Skeletal muscle tissue (tissue), 4 donors: ENCODE results near the gene SLC28A3. TPM values are rescaled to one million over a fixed set of nuclear protein-coding genes. Genes with fewer than 3 reads are reported as not detected.

Source experiments
- H3K27ac ChIP-seq: one replicate; pipeline ENCODE4 v1.7.0; 2013; ENCODE audit warnings: mild to moderate bottlenecking, low read depth, low read length, inconsistent platforms
- H3K27me3 ChIP-seq, 3 donors: one replicate each; pipeline ENCODE4 v1.7.0; 2013; ENCODE audit warnings: low read length in 3 of 3; ENCODE audit not compliant: control insufficient read depth in 3 of 3, insufficient read depth in 3 of 3
- H3K36me3 ChIP-seq, 3 donors: one replicate each; pipeline ENCODE4 v1.7.0; 2013; ENCODE audit warnings: low read length in 3 of 3; ENCODE audit not compliant: control insufficient read depth in 3 of 3, insufficient read depth in 3 of 3
- H3K4me1 ChIP-seq, 3 donors: one replicate each; pipeline ENCODE4 v1.7.0; 2013; ENCODE audit warnings: low read length in 3 of 3, mild to moderate bottlenecking in 3 of 3; ENCODE audit not compliant: control insufficient read depth in 3 of 3, insufficient read depth in 3 of 3
- H3K4me3 ChIP-seq, 3 donors: one replicate each; pipeline ENCODE4 v1.7.0; 2013; ENCODE audit warnings: low read length in 3 of 3
- H3K9ac ChIP-seq, 3 donors: one replicate each; pipeline ENCODE4 v1.7.0; 2013; ENCODE audit warnings: low read length in 3 of 3, mild to moderate bottlenecking in 3 of 3, moderate library complexity in 2 of 3, low read depth in 1 of 3
- H3K9me3 ChIP-seq, 3 donors: one replicate each; pipeline ENCODE4 v1.7.0; 2013; ENCODE audit warnings: low read length in 3 of 3; ENCODE audit not compliant: control insufficient read depth in 3 of 3
- total RNA-seq: library from RNA; depleted of rRNA; stranded (reverse); fragments of >200 nt; gene quantifications from one replicate; pipeline ENCODE4 v1.2.3, GENCODE V29; 2014
- donor health status: Osteomylitis.

SLC28A3 gene
- total RNA-seq, 1 donor from 2014 or later, result not detected

DNA sequence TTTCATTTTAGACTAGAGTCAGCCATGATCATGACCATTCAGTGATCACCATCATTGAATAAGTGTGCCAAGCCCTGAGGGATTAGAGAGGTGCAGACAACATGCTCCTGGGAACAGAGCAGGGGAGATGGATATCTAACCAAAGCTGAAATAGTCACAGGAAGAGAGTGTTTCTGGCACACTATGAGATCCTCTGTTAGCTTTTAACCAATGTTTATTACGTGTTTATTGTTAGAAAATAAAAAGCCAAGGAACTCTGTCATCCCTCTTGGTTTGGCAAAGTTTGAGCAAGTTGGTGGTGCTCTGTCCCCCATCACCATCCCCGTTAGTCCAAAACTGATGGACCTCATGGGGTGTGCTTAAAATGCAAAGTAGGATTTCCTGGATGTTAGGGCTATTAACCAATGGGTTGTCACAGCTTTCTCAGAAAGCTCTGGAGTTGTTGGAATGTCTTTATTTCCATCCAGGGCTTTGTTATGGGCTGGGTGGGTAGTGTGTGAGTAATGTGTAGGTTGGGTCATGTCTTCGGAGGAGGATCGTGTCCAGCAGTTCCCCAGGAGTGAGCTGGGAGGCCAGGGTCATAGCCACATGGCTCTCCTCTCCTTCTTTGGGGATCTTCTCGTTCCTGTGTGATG is 34.9 kb downstream of the SLC28A3 start:
- Histone ChIP-seq H3K4me1 (peaks cover 0 to 8% (median 0%) of the 10 kb centered on the region in 3 donors), H3K27me3 (no peaks in the 10 kb centered on the region), H3K9ac (no peak overlapping the region), H3K27ac (no peak overlapping the region), H3K9me3 (no peaks in the 10 kb centered on the region), H3K4me3 (no peak overlapping the region), H3K36me3 (no peaks in the 10 kb centered on the region)

DNA sequence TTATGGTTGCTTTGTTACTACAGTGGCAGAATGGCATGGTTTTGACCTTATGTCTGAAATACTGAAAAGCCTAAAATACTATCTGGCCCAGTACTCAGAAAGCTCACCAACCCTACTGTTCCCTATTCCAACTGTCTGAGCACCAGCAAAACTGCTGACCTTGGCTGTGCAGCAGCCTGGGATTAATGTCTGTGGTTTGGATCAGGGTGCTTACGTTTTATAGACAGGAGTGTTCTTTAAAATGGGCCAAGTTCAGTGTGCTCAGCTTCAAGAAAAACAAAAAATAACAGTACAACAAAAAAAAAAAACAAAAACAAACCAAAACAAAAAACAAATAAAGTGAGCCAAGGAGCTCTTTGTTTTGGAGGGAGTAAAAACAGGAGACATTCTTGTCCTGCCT is 36.4 kb downstream of the SLC28A3 start:
- no peaks in the 10 kb centered on the region for H3K36me3 ChIP-seq
- no peaks in the 10 kb centered on the region for H3K27me3 ChIP-seq
- H3K4me3 ChIP-seq, result no peak overlapping the region
- peaks cover 0 to 8% (median 0%) of the 10 kb centered on the region in 3 donors for H3K4me1 ChIP-seq
- no peaks in the 10 kb centered on the region for H3K9me3 ChIP-seq
- H3K27ac ChIP-seq, result no peak overlapping the region
- no peak overlapping the region for H3K9ac ChIP-seq

DNA sequence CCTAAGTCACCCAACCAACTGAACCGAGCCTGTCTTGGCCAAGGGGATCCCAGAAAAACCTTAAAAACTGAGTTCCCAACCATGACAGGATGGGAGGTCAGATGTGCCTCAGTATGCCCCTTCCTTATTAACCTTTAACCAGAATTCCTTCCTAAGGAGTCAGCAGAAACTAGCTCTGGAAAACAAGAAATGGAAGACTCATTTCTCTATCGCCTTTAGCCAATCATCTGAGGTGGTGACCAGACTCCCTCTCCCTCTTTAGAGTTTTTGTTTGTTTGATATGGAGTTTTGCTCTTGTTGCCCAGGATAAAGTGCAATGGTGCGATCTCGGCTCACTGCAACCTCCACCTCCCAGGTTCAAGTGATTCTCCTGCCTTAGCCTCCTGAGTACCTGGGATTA is 37.5 kb downstream of the SLC28A3 start:
- H3K4me3 ChIP-seq, result no peak overlapping the region
- H3K27ac ChIP-seq, result no peak overlapping the region
- H3K9me3 ChIP-seq, result no peaks in the 10 kb centered on the region
- no peaks in the 10 kb centered on the region for H3K27me3 ChIP-seq
- peaks cover 0 to 8% (median 0%) of the 10 kb centered on the region in 3 donors for H3K4me1 ChIP-seq
- no peaks in the 10 kb centered on the region for H3K36me3 ChIP-seq
- no peak overlapping the region for H3K9ac ChIP-seq

DNA sequence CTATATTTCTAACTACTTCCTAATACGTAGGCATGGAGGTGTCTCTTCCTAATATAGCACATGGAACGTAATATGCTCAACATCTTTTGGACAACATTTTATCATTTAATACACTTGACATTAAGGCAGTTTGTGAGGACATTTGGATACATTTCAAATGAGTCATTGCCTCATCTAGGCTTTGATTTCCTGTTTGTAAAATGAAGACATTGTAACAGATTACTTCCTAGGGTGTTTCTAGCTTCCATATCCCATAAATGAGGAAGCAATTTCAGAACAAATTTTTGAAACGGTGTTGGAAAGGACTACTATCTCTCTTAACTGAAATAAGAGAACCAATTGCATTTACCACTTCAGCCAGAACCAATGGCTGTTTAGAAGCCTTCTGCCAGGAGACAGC is 38.7 kb downstream of the SLC28A3 start:
- no peak overlapping the region for H3K4me3 ChIP-seq
- no peak overlapping the region for H3K27ac ChIP-seq

DNA sequence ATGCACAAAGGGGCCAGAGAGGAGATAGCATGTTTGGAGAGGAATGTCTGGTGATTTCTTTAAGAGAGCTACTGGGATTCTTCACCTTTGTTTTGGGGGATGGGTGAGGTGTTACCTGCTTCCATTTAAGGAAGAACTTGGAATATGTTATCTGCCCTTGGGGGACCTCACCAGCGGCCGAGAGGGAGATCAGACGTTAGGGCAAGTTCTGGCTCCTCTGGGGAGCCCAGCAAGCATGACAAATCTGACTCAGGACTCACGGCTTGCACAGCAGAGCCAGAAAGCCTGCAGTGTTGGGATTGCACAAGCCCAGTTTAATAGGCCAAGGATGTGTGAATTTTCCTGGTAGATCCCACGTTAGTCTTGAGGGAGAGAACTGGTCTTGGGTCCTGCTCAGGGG is 40.3 kb downstream of the SLC28A3 start:
- Histone ChIP-seq H3K36me3 (no peaks in the 10 kb centered on the region), H3K27me3 (no peaks in the 10 kb centered on the region), H3K9ac (no peak overlapping the region), H3K4me3 (no peak overlapping the region), H3K27ac (no peak overlapping the region), H3K9me3 (no peaks in the 10 kb centered on the region), H3K4me1 (peaks cover 0 to 8% (median 0%) of the 10 kb centered on the region in 3 donors)

More for the DNA sequence above, 38.7 kb downstream of the SLC28A3 start:
- H3K9me3 ChIP-seq, result no peaks in the 10 kb centered on the region
- H3K27me3 ChIP-seq, result no peaks in the 10 kb centered on the region
- no peak overlapping the region for H3K9ac ChIP-seq
- peaks cover 0 to 8% (median 0%) of the 10 kb centered on the region in 3 donors for H3K4me1 ChIP-seq
- H3K36me3 ChIP-seq, result no peaks in the 10 kb centered on the region

DNA sequence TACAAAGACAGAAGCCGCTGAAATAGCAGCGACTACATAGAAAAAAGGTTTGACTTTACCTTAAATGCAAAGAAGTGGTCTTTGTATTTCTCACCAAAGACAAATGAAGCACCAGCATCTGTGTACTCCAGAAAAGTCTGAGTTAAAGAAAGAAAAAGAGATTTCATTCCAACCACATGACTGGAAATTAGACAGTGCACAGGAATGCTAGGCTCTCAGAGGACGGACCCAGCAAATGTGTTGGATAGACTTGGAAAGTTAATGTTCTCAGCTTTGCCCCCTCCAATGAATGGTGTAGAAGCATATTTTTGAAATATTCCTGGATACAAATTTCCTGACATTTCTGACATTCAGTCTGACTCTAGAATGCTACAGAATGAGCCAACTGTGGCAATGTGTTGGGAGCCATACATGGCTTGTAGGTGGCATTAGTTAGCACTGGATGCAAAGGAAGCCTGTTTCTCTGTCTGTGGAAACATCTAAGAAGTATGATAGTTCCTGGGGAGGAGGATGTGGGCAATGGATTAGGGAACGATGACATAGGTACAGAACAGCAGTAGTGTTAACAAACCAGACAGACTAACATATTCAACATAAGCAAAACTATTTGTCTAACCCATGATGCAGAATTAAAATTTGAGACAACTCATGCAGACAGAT is 43.3 kb downstream of the SLC28A3 start:
- H3K9me3 ChIP-seq, result no peaks in the 10 kb centered on the region
- no peaks in the 10 kb centered on the region for H3K27me3 ChIP-seq
- H3K4me3 ChIP-seq, result no peak overlapping the region
- H3K4me1 ChIP-seq, result no peaks in the 10 kb centered on the region
- H3K9ac ChIP-seq, result no peak overlapping the region
- no peak overlapping the region for H3K27ac ChIP-seq
- H3K36me3 ChIP-seq, result no peaks in the 10 kb centered on the region

DNA sequence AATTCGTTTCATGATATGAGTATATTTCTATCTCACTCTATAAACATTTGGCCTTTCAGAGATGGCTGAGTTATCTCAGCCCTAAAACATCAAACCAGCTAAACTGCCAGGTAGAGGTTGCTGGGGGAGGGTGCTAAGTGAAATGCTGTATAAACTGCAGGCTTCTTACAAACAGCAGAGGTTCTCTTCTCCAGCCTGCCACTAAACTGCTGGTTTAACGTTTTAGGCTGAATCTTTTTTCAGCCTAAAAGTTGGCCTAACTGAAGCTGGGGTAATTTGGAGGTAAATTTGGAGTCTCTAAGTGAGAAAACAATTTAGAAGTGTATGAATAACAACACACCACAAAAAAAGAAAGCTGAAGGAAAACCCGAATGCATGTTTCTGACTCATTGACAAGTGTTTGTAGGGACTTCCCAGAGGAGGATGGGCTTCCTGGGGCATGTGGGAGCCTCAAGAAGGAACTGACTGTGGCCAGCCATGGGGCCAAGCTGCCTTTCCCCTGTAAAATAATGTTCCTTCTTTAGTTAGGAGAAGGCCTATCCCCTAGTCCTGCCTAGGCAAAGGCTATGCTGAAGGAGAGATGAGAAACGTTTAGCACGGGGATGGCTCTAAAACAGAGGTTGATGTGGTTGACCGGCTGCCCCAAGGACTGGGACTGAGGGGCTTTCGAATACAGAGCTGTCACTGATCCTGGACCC is 44.3 kb downstream of the SLC28A3 start:
- Histone ChIP-seq H3K4me1 (no peaks in the 10 kb centered on the region), H3K36me3 (no peaks in the 10 kb centered on the region), H3K9ac (no peak overlapping the region), H3K27ac (no peak overlapping the region), H3K9me3 (no peaks in the 10 kb centered on the region), H3K27me3 (no peaks in the 10 kb centered on the region), H3K4me3 (no peak overlapping the region)

DNA sequence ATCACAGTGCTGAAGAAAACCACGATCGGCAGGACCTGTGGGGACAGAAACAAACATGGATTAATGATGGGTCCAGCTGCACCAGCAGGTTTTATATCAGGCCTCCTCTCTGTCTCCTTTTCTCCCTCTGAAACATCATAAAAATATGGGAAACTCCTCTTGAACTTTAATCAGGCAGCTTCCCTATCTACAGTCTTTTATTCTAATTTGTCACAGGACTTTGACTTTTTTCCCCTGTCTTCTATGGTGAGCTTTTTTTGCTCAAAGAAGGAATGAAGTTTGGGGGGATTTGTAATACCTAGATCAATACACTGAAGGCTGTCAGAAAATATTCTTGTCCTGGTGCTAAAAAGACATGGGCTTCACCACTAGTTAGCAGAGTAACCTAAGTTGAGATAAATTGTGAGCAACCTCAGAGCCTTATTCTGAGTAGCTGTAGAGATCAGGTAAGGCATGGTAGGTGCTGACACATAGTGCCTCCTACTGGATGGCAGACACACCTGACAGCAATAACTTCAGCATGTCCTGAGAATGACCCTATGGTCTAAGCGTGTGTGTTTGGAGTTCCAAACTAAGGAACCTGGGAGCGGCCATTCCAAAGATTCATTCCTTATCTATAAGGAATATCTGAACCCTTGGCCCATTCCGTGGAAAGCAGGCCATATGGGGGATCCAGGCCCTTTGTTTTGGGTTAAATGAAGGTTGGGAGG is 46.2 kb downstream of the SLC28A3 start:
- H3K27me3 ChIP-seq, result no peaks in the 10 kb centered on the region
- H3K9me3 ChIP-seq, result no peaks in the 10 kb centered on the region
- no peaks in the 10 kb centered on the region for H3K4me1 ChIP-seq
- H3K36me3 ChIP-seq, result no peaks in the 10 kb centered on the region
- H3K4me3 ChIP-seq, result no peak overlapping the region
- no peak overlapping the region for H3K9ac ChIP-seq
- no peak overlapping the region for H3K27ac ChIP-seq

DNA sequence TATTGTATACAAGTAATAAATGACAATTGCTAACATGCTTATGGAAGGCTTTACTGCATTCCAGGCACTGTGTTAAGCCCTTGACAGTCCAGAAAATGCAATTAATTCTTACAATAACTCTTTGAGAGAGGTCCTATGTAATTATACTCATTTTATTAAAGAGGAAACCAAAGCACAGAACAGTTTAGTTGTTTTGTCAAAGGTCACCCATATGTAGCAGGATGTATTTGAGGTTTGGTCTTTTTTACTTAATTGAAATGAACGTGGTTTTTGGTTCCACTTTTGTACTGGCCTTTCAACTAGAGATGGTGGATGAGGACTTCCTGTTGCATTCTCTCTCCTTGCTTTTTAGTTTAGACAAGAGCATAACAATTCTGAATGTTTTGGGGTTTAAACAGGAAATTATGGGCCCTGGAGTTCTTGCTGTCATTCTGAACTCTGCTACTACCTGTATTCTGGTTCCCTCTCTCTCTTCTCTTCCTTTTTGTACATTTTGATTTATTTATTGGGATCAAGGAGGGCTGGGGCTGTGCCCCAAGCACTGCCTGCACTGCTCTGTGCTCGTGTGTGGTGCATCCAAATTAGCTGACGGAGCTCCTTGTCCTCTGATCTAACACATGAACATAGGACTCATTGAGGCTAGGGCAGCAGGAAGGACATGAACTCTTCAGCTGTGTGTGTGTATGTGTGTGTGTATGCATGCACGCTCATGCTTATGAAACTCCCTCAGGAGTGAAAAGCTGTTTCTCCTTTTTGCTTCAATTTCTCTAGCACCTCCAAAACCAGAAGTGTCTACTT is 47.4 kb downstream of the SLC28A3 start:
- Histone ChIP-seq H3K27me3 (no peaks in the 10 kb centered on the region), H3K4me3 (no peak overlapping the region), H3K9ac (no peak overlapping the region), H3K9me3 (no peaks in the 10 kb centered on the region), H3K4me1 (no peaks in the 10 kb centered on the region), H3K36me3 (no peaks in the 10 kb centered on the region), H3K27ac (no peak overlapping the region)
